ENCODE measurements around the gene KCNK2. TPM values are rescaled to one million over a fixed set of nuclear protein-coding genes. Genes with fewer than 3 reads are reported as not detected.

KCNK2 gene
- total RNA-seq, 1 donor from 2014 or later = 4.8 TPM

GRCh38 chr1:215243345-215244054 is 161.0 kb downstream of the KCNK2 start:
- TF ChIP-seq CTCF (conservative IDR thresholded peaks at IDR 0.05) = no peak
- Mint-ChIP-seq H3K4me3 (no peak overlapping the region), H3K4me1 (no peaks in the 10 kb centered on the region), H3K36me3 (ENCODE audit: low read depth) (no peaks in the 10 kb centered on the region), H3K27me3 (ENCODE audit: low read depth) (no peaks in the 10 kb centered on the region), H3K9me3 (peaks cover 4% of the 10 kb centered on the region), H3K27ac (ENCODE audit: unreplicated experiment) (no peak overlapping the region)
- DNase-seq (ENCODE audit: low read depth, low spot score) = no peak

GRCh38 chr1:215250913-215251312 is 168.4 kb downstream of the KCNK2 start:
- TF ChIP-seq CTCF (conservative IDR thresholded peaks at IDR 0.05) = no peak
- DNase-seq (ENCODE audit: low read depth, low spot score) = no peak
- Mint-ChIP-seq H3K4me3 (no peak overlapping the region), H3K36me3 (ENCODE audit: low read depth) (no peaks in the 10 kb centered on the region), H3K27me3 (ENCODE audit: low read depth) (no peaks in the 10 kb centered on the region), H3K4me1 (no peaks in the 10 kb centered on the region), H3K9me3 (peaks cover 9% of the 10 kb centered on the region), H3K27ac (ENCODE audit: unreplicated experiment) (no peak overlapping the region)

- H3K27ac Mint-ChIP-seq (ENCODE audit: unreplicated experiment) = no peak overlapping the region
- DNase-seq (ENCODE audit: low read depth, low spot score) = no peak
- H3K36me3 Mint-ChIP-seq (ENCODE audit: low read depth) = no peaks in the 10 kb centered on the region
- H3K9me3 Mint-ChIP-seq = peaks cover 9% of the 10 kb centered on the region
- H3K4me3 Mint-ChIP-seq = no peak overlapping the region
- no peaks in the 10 kb centered on the region for H3K27me3 Mint-ChIP-seq (ENCODE audit: low read depth)
- TF ChIP-seq CTCF (conservative IDR thresholded peaks at IDR 0.05) = no peak
- no peaks in the 10 kb centered on the region for H3K4me1 Mint-ChIP-seq
Observed at GRCh38 chr1:215251428-215251827, 168.9 kb downstream of the KCNK2 start.

GRCh38 chr1:215252164-215252563 is 169.6 kb downstream of the KCNK2 start:
- Mint-ChIP-seq H3K36me3 (ENCODE audit: low read depth) (no peaks in the 10 kb centered on the region), H3K4me3 (no peak overlapping the region), H3K4me1 (no peaks in the 10 kb centered on the region), H3K27me3 (ENCODE audit: low read depth) (no peaks in the 10 kb centered on the region), H3K27ac (ENCODE audit: unreplicated experiment) (no peak overlapping the region), H3K9me3 (peaks cover 9% of the 10 kb centered on the region)
- TF ChIP-seq CTCF (conservative IDR thresholded peaks at IDR 0.05) = no peak
- DNase-seq (ENCODE audit: low read depth, low spot score) = no peak

GRCh38 chr1:215256936-215257679 is 174.6 kb downstream of the KCNK2 start:
- no peak overlapping the region for H3K27ac Mint-ChIP-seq (ENCODE audit: unreplicated experiment)
- H3K9me3 Mint-ChIP-seq = peaks cover 3% of the 10 kb centered on the region
- H3K4me1 Mint-ChIP-seq = no peaks in the 10 kb centered on the region
- no peak for TF ChIP-seq CTCF (conservative IDR thresholded peaks at IDR 0.05)
- no peak for DNase-seq (ENCODE audit: low read depth, low spot score)
- no peak overlapping the region for H3K4me3 Mint-ChIP-seq
- H3K27me3 Mint-ChIP-seq (ENCODE audit: low read depth) = no peaks in the 10 kb centered on the region
- H3K36me3 Mint-ChIP-seq (ENCODE audit: low read depth) = no peaks in the 10 kb centered on the region

All from neural crest cell (in vitro differentiated cells).